D721Med (cell line): Measurements from ENCODE around the gene EFCAB9.

Experiments
- DNase-seq: peaks from one replicate; pipeline ENCODE4 v3.0.0; 2011; ENCODE audit warnings: low spot score; ENCODE audit not compliant: insufficient read length
- FAIRE-seq: peaks from 2 replicates; lab custom pipeline; 2011; peaks lifted over from hg19 to GRCh38; lab: Jason Lieb, UNC
- TF ChIP-seq, protein P1 (sequence below): IDR thresholded peaks from 2 replicates; pipeline ENCODE4 v1.5.1; 2012; ENCODE audit warnings: mild to moderate bottlenecking, control low read depth; ENCODE audit not compliant: insufficient read depth; ENCODE audit errors: missing control alignments

The EFCAB9 gene

DNA sequence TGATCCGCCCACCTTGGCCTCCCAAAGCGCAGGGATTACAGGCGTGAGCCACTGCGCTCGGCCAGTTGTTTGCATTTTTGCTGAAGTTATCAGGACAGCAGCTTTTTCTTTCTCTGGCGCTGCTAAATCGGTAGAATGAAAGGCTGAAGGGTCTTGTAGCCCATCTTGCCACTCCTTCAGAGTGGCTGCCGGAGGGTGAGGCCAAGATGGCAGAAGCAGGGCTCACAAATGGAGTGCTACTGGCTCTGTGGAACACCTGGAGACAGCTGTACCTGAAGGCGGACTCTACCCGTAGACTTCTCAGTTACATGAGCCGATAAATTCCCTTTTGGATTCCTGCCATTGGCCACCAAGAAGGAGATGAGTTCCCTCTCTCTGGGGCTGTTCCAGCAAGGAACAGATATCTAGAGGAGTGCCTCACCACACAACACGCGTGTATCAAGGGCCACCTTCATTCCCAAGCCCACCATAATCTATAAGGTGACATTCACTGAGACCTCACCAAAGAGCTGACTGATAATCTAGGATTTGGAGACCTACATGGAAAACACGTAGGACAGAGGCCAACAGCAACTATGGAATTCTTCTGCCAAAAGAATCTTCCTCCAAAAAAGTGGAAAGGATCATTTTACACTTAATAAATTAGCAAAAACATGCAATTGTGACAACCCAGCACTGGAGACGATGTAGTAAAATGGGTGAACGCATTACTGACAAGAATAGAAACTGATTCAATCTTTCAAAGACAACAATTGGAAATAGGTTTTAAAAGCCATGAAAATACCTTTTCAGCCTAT lies 27.7 kb upstream of the EFCAB9 start:
- DNase-seq (no peak), FAIRE-seq (no peak)
- TF ChIP-seq, protein P1, sequence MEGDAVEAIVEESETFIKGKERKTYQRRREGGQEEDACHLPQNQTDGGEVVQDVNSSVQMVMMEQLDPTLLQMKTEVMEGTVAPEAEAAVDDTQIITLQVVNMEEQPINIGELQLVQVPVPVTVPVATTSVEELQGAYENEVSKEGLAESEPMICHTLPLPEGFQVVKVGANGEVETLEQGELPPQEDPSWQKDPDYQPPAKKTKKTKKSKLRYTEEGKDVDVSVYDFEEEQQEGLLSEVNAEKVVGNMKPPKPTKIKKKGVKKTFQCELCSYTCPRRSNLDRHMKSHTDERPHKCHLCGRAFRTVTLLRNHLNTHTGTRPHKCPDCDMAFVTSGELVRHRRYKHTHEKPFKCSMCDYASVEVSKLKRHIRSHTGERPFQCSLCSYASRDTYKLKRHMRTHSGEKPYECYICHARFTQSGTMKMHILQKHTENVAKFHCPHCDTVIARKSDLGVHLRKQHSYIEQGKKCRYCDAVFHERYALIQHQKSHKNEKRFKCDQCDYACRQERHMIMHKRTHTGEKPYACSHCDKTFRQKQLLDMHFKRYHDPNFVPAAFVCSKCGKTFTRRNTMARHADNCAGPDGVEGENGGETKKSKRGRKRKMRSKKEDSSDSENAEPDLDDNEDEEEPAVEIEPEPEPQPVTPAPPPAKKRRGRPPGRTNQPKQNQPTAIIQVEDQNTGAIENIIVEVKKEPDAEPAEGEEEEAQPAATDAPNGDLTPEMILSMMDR, result no peak

DNA sequence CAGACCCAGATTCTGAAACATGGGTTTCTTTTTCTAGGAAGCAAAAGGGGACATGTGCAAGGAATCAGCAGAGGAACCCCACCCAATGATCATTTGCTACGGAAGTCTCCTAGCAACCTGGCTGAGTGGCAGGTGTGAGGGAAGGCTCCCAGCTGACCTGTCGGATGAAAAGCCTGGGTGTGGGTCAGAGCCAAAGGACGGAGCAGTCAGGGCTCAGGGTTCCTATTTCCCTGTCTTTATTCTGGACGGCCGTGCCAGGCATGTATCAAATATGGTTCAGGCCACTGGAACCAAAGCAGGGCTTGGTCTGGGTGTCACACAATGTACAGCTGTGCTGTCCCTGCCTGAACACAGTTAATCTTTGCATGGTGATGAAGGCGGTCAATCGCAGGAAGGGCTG lies 26.1 kb upstream of the EFCAB9 start:
- FAIRE-seq (no peak), DNase-seq (no peak)
- TF ChIP-seq, protein P1, result no peak

DNA sequence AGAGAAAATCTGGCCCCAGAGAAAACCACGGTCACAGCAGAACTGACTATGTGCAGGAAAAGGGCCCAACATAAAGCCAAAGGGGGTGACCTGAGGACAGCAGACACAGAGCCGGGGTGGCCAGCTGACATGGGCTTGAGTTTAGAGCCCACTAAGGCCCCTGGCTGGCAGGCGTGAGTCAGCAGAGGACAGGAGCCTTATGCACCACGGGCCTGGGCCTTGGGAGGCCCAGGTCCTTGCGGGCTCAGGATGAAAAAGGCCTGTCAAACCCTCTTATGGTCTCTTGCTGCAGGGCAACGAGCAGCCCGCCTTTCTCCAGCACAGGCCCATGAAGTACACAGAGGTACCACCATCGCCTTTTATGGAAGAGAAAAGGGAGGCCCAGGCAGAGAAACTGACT lies 25.7 kb upstream of the EFCAB9 start:
- TF ChIP-seq, protein P1, result no peak
- no peak for DNase-seq
- FAIRE-seq, result no peak

DNA sequence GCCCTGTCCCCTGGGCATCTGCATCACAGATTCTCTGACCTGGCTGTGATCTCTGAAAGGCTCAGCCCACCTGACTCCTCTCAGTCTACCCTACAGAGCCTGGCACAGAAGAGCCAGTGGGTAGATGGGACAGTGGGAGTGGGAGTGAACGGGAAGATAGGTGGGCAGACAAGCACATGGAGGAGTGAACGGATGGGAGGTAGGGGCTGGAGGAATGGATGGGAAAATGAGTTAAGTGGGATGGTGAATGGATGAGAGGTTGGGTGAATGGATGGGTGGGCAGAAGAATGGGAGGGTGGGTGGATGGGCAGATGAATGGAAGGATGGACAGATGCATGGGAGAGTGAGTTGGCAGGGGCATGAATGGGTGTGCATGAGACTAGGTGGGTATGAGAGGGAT lies 24.8 kb upstream of the EFCAB9 start:
- TF ChIP-seq, protein P1, result no peak
- FAIRE-seq, result no peak

DNA sequence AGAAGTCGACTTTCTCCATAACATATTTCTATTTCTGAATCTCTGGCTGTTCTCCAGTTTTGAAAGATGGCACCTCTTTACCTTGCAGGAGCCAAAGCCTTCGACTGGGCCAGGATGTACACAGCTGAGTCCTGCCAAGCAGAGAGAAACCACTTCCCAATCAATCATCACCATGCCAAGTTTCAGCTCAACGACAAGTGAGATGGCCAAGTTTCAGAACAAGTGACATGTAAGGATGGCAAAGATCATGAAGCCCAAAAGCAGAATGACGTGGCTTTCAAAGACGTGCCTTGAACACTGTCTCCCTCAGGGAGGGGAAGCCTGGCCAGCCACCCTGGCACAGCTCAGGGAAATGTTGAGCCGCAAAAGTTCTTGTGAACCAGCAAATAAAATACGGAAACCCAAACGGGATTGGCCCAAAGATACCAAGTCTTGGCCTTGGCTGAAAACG lies 23.7 kb upstream of the EFCAB9 start:
- FAIRE-seq, result no peak
- DNase-seq, result no peak
- TF ChIP-seq, protein P1, result no peak

More for the DNA sequence above, 24.8 kb upstream of the EFCAB9 start:
- no peak for DNase-seq

DNA sequence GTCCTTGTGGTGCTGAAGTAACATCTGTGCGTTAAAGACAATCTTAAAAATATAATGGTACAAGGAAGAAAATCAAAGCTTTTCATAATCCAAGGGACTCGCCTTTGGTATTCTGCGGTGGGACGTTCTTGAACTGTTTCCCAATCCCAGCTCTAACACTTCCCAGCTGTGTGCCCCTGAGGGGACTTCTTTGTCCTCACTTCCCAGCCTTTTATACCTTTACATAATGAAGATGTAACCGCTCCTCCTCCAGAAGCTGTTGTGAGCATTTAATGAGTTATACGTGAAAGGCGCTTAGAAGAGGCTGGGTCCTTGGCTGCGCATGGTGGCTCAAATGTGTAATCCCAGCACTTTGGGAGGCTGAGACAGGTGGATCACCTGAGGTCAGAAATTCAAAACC lies 22.9 kb upstream of the EFCAB9 start:
- TF ChIP-seq, protein P1, result no peak
- DNase-seq (no peak), FAIRE-seq (no peak)

DNA sequence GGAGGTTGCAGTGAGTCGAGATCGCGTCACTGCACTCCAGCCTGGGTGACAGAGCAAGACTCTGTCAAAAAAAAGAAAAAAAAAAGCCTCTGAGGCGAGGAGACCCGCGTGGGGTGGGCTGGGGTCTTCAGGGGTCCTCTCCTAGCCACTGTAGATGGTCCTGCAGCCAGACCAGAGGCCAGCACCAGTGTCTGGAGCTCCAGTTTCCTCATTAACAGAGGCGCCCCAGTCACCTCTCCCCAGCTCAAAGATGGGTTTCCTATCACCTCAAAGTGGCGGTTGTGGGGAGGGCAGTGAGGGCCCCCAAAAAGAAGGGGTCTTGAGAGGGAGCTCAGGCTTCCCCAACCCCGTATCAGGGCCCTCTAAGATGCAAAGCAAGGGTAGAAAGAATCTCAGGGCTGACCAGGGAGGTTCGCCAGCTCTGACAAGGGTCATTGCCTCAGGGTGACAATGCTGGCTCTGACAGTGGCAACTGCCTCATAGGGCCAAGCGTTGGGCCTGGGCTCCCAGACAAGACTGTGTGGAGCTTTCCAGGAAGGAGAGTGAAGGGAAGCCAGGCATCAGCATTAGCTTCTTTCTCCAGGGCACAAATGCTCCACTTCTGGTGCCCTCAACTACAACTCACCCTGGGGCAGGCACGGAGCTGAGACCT lies 20.9 kb upstream of the EFCAB9 start:
- TF ChIP-seq, protein P1, result no peak
- DNase-seq, result no peak
- no peak for FAIRE-seq
